Neural crest cell (in vitro differentiated cells): ENCODE measurements around the gene CARMIL3. TPM values are rescaled to one million over a fixed set of nuclear protein-coding genes. Genes with fewer than 3 reads are reported as not detected.
A peak's percentile ranks its signal among the peaks of the same experiment; 100 is the strongest.

Experiments
- DNase-seq: peaks from one replicate; pipeline ENCODE4 v3.0.0; 2021; ENCODE audit warnings: low read depth, mixed read lengths, low spot score
- H3K27ac Mint-ChIP-seq: one replicate; pipeline ENCODE4 v1.8.0; 2021; ENCODE audit warnings: mild to moderate bottlenecking, mixed read lengths; ENCODE audit not compliant: unreplicated experiment
- H3K27me3 Mint-ChIP-seq: 2 replicates; pipeline ENCODE4 v1.8.0; 2021; ENCODE audit warnings: low read depth, mild to moderate bottlenecking, mixed read lengths
- H3K36me3 Mint-ChIP-seq: 2 replicates; pipeline ENCODE4 v1.8.0; 2021; ENCODE audit warnings: low read depth, mild to moderate bottlenecking, mixed read lengths
- H3K4me1 Mint-ChIP-seq: 2 replicates; pipeline ENCODE4 v1.8.0; 2021; ENCODE audit warnings: mixed read lengths
- H3K4me3 Mint-ChIP-seq: one replicate; pipeline ENCODE4 v1.8.0; 2021; ENCODE audit warnings: mild to moderate bottlenecking, mixed read lengths
- H3K9me3 Mint-ChIP-seq: 2 replicates; pipeline ENCODE4 v1.8.0; 2021; ENCODE audit warnings: mixed read lengths
- total RNA-seq: library from RNA; stranded (reverse); gene quantifications from 2 replicates; pipeline ENCODE4 v1.2.1, GENCODE V29; 2021
- TF ChIP-seq, protein P1 (sequence below): fragments of 200-600 bp; sonication (generic); conservative IDR thresholded peaks from 2 replicates; pipeline ENCODE4 v1.5.0; 2021; ENCODE audit warnings: antibody characterized with exemption, mild to moderate bottlenecking

Gene CARMIL3
- total RNA-seq, 1 donor from 2014 or later: 9.4 TPM

DNA sequence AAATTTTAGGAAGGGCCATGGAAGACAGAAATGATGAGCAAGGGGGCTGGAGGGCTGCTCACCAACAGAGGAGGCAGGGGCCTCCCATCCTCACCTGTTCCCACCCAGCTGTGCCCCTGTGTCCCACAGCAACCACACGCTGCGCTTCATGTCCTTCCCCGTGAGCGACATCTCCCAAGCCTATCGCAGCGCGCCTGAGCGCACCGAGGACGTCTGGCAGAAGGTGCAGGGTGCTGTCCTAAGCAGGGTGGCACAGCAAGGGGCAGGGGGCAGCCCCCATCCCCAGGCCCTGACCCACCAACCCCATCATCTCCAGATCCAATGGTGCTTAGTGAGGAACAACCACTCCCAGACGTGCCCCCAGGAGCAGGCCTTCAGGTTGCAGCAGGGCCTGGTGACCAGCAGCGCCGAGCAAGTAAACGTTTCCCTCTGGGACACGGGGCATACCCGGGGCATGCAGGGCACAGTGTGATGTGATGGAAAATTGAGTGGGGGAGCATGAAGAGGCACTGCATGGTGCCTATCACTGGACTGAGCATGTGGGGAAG lies 8.1 kb downstream of the CARMIL3 start:
- TF ChIP-seq, protein P1, sequence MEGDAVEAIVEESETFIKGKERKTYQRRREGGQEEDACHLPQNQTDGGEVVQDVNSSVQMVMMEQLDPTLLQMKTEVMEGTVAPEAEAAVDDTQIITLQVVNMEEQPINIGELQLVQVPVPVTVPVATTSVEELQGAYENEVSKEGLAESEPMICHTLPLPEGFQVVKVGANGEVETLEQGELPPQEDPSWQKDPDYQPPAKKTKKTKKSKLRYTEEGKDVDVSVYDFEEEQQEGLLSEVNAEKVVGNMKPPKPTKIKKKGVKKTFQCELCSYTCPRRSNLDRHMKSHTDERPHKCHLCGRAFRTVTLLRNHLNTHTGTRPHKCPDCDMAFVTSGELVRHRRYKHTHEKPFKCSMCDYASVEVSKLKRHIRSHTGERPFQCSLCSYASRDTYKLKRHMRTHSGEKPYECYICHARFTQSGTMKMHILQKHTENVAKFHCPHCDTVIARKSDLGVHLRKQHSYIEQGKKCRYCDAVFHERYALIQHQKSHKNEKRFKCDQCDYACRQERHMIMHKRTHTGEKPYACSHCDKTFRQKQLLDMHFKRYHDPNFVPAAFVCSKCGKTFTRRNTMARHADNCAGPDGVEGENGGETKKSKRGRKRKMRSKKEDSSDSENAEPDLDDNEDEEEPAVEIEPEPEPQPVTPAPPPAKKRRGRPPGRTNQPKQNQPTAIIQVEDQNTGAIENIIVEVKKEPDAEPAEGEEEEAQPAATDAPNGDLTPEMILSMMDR: no peak
- no peaks in the 10 kb centered on the region for H3K36me3 Mint-ChIP-seq
- peaks cover 5% of the 10 kb centered on the region for H3K4me1 Mint-ChIP-seq
- H3K4me3 Mint-ChIP-seq: no peak overlapping the region
- no peaks in the 10 kb centered on the region for H3K27me3 Mint-ChIP-seq
- no peak for DNase-seq
- peak overlapping the region; percentile 67 for H3K27ac Mint-ChIP-seq
- no peaks in the 10 kb centered on the region for H3K9me3 Mint-ChIP-seq

DNA sequence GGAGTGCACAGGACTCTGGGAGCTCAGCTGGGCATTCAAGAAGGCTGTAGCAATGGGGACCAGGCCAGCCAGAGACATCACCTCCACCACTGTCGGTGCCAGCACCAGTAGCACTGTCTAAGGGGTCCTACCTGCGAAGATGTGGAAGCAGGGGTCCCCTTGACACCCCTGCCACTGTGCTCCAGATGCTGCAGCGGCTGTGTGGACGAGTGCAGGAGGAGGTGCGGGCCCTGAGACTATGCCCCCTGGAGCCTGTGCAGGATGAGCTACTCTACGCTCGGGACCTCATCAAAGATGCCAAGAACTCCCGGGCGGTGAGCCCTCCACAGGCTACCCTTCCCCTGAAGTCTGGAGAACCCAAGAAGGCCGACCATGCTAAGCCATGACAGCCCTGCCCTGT lies 8.6 kb downstream of the CARMIL3 start:
- peaks cover 5% of the 10 kb centered on the region for H3K4me1 Mint-ChIP-seq
- H3K9me3 Mint-ChIP-seq: no peaks in the 10 kb centered on the region
- H3K27ac Mint-ChIP-seq: no peak overlapping the region
- H3K36me3 Mint-ChIP-seq: no peaks in the 10 kb centered on the region
- no peaks in the 10 kb centered on the region for H3K27me3 Mint-ChIP-seq
- DNase-seq: no peak
- no peak overlapping the region for H3K4me3 Mint-ChIP-seq
- TF ChIP-seq, protein P1: no peak

DNA sequence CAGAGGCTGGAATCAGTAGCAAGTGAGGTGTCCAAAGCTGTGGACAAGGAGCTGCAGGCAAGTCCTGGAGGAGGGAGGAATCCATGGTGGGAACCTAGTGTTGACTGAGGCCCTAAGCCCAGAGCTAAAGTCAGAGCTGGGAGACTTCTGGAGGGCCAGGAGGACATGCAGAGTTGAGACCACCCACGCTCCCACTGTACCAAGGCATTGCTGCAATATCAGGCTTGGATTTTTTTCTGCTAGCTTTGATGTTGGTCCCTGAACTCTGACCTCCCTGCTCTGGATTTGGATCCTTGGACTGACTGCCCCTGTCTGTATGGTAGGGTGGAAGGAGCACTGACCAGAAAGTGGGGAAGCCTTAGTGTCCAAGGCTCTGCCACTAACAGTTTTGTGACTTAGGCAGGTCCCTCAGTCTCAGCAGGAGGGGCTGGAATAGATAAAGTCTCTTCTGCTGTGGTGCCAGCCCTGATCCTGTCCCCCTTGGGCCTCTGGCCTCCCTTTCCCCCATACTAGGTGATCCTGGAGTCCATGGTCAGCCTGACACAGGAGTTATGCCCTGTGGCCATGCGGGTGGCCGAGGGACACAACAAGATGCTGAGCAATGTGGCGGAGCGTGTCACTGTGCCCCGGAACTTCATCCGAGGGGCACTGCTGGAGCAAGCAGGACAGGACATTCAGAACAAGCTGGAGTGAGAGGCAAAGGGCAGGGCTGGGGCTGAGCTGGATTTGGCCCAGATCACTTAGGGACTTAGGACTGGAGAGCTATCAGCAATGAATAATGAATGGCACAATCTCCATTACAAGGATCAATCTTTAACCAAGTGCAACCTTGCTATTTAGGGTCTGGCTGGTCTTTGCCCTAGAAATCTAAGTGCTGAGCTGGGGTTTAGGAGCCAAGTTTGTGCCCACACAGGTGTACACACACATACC lies 9.4 kb downstream of the CARMIL3 start:
- Mint-ChIP-seq H3K27ac (peak overlapping the region; percentile 59), H3K27me3 (no peaks in the 10 kb centered on the region), H3K36me3 (no peaks in the 10 kb centered on the region), H3K4me1 (peaks cover 5% of the 10 kb centered on the region), H3K9me3 (no peaks in the 10 kb centered on the region), H3K4me3 (no peak overlapping the region)
- TF ChIP-seq, protein P1: no peak
- no peak for DNase-seq

DNA sequence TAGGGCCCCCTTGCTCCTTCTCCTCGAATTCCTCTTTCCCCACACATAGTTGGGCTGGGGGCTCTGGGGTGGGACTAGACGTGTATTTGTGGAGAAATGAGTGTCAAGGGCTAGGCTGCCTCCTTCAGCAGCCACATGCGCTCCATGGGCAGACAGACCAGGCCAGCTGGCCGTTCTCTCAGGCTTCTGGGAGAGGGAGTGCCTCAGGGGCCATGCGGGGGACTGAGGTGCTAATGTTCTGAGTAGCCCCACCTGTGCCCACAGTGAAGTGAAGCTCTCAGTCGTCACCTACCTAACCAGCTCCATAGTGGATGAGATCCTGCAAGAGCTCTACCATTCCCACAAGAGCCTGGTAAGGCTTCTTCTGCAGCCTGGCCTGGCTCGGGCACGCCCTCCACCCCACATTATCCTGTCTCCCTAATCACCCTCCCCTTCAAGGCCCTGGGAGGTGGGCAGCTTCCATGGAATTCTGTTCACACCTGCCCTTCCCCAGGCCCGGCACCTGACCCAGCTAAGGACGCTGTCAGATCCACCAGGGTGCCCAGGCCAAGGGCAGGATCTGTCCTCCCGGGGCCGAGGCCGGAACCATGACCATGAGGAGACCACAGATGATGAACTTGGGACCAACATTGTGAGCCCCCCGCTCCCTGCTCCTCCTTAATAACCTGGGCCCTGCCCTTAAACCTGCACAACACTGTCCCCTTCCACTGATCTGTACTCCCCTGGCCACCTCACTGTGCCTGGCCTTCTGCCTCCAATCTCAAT lies 10.6 kb downstream of the CARMIL3 start:
- Mint-ChIP-seq H3K27ac (no peak overlapping the region), H3K27me3 (no peaks in the 10 kb centered on the region), H3K4me3 (no peak overlapping the region), H3K9me3 (no peaks in the 10 kb centered on the region), H3K36me3 (no peaks in the 10 kb centered on the region), H3K4me1 (peaks cover 5% of the 10 kb centered on the region)
- DNase-seq: no peak
- TF ChIP-seq, protein P1: no peak

DNA sequence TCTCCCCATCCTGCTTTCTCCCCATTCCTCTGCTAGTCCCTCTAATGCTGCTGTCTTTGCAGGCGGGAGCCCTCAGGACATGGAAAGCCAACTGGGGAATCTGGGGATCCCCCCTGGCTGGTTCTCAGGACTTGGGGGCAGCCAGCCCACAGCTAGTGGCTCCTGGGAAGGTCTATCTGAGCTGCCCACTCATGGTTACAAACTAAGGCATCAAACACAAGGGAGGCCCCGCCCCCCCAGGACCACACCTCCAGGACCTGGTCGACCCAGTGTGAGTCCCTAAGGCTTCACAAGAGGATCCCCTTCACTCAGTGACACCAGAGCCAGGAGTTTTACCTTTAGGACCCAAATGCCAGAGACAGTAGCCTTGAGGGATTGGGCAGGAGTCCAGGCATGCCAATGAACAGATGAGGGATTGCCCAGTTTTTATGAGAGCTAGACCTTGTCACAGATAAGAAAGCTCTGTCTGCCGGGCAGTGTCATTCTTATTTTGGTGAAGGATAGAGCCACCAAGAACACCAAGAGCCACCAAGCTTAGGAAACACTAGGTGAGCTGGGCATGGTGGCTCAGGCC lies 11.5 kb downstream of the CARMIL3 start:
- no peak for DNase-seq
- Mint-ChIP-seq H3K27me3 (no peaks in the 10 kb centered on the region), H3K4me3 (no peak overlapping the region), H3K4me1 (peaks cover under 1% of the 10 kb centered on the region), H3K9me3 (no peaks in the 10 kb centered on the region), H3K27ac (no peak overlapping the region), H3K36me3 (no peaks in the 10 kb centered on the region)
- TF ChIP-seq, protein P1: no peak
